Measurements from ENCODE around the gene CASQ1.

CASQ1 gene

DNA sequence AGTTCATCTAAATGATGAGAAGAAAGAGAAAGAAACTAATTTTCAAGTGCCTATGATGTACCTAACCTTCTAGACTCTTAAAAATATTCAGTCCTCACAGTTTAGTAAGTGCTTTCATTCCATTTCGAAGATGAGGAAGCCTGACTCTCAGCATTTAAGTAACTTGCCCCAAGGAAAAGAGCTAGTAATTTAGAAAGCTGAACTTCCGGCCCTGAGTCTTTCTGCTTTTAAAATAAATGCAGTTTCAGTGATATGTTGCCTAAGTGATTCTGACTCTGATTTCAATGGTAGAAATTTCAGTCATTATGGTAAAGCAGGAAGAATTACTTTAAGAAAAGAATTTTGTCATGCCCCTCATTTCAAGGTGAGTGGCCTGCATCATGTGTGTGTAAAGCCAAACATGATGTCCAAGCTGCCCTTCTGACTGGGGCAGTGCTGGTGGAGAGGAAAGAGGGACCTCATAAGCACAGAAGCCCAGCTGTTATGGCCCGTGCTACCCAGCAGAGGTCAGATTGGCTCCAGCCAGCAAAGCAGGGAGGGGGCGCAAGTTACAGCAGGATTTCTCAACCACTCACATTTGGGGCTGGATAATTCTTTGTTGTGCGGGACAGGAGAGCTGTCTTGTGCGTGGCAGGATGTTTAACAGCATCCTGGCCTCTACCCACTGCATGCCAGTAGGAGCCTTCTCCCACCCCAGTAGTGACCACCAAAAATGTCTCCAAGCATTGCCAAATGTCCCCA lies 28.2 kb upstream of the CASQ1 start:
- TF ChIP-seq, protein P1, sequence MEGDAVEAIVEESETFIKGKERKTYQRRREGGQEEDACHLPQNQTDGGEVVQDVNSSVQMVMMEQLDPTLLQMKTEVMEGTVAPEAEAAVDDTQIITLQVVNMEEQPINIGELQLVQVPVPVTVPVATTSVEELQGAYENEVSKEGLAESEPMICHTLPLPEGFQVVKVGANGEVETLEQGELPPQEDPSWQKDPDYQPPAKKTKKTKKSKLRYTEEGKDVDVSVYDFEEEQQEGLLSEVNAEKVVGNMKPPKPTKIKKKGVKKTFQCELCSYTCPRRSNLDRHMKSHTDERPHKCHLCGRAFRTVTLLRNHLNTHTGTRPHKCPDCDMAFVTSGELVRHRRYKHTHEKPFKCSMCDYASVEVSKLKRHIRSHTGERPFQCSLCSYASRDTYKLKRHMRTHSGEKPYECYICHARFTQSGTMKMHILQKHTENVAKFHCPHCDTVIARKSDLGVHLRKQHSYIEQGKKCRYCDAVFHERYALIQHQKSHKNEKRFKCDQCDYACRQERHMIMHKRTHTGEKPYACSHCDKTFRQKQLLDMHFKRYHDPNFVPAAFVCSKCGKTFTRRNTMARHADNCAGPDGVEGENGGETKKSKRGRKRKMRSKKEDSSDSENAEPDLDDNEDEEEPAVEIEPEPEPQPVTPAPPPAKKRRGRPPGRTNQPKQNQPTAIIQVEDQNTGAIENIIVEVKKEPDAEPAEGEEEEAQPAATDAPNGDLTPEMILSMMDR (IDR thresholded peaks at IDR 0.05; ENCODE audit: borderline replicate concordance, insufficient read depth, low read depth, low read length), result peak; percentile 61
- no peak overlapping the region for H3K4me3 ChIP-seq (ENCODE audit: low read depth, low read length)

DNA sequence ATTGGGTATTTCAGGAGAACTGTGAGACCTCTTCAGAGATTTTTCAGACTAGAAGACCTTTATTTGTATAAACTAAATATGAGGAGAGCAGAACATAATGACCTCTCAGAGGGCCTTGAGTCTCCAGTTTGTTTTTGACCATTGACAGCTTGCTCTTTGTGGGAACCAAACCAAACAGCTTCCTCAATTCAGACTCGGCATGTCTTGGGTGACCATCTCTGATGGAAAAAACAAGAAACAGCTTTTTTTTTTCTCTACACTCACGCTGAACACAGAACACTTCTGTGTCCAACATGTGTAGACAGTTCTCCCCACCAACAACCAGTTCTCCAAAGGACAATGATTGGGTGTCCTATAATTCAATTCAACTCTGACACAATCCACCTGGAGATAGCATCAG lies 27.4 kb upstream of the CASQ1 start:
- no peak overlapping the region for H3K4me3 ChIP-seq (ENCODE audit: low read depth, low read length)
- TF ChIP-seq, protein P1 (IDR thresholded peaks at IDR 0.05; ENCODE audit: borderline replicate concordance, insufficient read depth, low read depth, low read length), result no peak

DNA sequence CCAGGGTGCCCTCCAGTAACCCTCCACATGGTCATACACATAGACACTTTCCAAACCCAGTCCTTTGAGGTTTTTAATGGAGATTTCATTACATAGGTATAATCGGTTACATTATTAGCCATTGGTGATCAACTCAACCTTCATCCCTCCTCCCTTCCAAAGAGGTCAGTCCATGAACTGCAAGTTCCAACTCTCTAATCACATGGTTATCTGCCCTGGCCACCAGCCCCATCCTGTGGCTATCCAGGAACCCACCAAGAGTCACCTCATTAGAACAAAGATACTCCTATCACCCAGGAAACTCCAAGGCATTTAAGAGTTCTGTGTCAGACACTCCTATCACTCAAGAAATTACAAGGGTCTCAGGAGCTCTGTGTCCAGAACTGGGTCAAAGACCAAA lies 26.8 kb upstream of the CASQ1 start:
- H3K4me3 ChIP-seq (ENCODE audit: low read depth, low read length), result no peak overlapping the region
- TF ChIP-seq, protein P1 (IDR thresholded peaks at IDR 0.05; ENCODE audit: borderline replicate concordance, insufficient read depth, low read depth, low read length), result no peak

DNA sequence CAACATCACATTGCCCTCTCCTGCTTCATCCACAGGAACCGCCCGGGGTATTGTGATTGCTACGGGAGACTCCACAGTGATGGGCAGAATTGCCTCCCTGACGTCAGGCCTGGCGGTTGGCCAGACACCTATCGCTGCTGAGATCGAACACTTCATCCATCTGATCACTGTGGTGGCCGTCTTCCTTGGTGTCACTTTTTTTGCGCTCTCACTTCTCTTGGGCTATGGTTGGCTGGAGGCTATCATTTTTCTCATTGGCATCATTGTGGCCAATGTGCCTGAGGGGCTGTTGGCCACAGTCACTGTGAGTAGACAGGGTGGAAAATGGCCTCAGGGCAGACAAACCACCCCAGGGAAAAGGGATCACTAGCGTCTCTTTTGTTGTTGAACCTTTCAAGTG lies 26.3 kb upstream of the CASQ1 start:
- TF ChIP-seq, protein P1 (IDR thresholded peaks at IDR 0.05; ENCODE audit: borderline replicate concordance, insufficient read depth, low read depth, low read length), result no peak
- H3K4me3 ChIP-seq (ENCODE audit: low read depth, low read length), result no peak overlapping the region

DNA sequence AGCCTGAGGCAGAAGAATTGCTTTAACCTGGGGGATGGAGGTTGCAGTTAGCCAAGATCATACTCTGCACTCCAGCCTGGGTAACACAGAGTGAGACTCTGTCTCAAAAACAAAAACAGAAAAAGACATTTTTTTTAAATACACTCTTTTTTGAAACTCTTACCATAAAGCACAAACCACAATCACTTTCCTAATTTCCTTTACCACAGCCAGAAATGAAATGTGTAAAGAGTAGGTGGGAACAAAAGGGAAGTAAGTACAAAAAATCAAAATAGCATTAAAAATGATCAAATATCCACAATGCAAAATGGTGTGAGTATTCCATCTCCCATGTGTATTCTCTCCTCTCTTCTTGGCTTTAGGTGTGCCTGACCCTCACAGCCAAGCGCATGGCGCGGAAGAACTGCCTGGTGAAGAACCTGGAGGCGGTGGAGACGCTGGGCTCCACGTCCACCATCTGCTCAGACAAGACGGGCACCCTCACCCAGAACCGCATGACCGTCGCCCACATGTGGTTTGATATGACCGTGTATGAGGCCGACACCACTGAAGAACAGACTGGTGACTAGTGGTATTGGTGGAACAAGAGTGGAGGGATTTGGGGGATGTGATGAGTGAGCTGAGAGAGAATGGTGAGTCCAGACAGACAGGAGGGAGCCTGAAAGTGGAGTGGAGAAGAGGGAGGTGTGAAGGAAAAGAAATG lies 24.1 kb upstream of the CASQ1 start:
- TF ChIP-seq, protein P1 (IDR thresholded peaks at IDR 0.05; ENCODE audit: borderline replicate concordance, insufficient read depth, low read depth, low read length), result no peak
- no peak overlapping the region for H3K4me3 ChIP-seq (ENCODE audit: low read depth, low read length)

DNA sequence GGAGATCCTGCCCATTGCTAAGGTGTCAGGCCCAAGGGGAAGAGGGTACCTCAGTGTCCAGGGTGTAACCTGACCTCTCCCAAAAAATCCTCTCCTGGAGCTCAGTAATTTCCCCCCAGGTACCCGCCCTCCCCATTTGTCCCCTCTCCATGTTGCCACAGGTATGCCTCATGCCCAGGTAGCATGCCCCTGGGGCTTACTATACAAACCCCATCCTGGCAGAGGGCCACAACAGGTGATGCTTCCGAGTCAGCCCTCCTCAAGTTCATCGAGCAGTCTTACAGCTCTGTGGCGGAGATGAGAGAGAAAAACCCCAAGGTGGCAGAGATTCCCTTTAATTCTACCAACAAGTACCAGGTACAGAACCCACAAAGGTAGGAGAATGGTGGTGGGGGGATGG lies 23.3 kb upstream of the CASQ1 start:
- TF ChIP-seq, protein P1 (IDR thresholded peaks at IDR 0.05; ENCODE audit: borderline replicate concordance, insufficient read depth, low read depth, low read length), result no peak
- no peak overlapping the region for H3K4me3 ChIP-seq (ENCODE audit: low read depth, low read length)

DNA sequence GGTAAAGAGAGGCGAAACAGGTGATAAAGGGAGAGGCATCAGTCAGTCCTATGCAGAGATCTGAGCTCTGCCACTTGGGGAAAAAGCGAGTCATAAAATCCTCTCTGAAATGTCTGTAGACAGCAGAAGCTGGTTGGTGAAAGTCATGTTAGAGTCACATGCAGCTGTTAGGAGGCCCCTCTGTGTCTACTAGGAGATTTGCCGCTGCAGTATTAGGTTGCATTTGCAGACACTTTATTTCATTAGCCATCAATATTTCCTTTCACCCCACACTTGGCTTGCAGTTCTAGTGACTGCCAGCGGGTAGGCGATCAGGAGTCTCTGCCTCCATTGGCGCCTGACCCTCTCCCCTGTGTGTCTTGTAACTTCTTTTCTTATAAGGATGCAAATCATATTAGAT lies 22.8 kb upstream of the CASQ1 start:
- TF ChIP-seq, protein P1 (IDR thresholded peaks at IDR 0.05; ENCODE audit: borderline replicate concordance, insufficient read depth, low read depth, low read length), result peak; percentile 3; the same call in 1 of the 2 replicates
- no peak overlapping the region for H3K4me3 ChIP-seq (ENCODE audit: low read depth, low read length)
